Measurements from ENCODE around the gene TMEM232.

Gene TMEM232

DNA sequence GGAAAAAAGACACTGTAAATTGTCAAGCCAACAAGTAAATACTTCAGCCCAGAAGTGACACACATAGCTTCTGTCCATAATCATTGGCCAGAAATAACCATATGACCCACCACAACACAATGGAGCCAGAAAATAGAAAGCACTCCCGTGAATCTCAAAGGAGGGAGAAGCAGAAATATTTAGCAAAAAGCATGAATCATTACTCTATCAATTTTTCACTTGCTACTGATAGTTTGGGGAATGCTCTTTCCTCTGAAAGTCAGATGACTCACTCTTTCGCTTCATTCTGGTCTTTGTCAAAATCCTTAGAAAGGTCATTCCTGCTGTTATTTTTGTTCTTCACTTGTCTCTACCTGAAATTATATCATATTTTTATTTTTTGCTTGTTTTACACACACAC lies 312.6 kb downstream of the TMEM232 start:
- in situ Hi-C loops (cut with HindIII; ENCODE audit: low sequenced_read_pairs), result no loop called here

DNA sequence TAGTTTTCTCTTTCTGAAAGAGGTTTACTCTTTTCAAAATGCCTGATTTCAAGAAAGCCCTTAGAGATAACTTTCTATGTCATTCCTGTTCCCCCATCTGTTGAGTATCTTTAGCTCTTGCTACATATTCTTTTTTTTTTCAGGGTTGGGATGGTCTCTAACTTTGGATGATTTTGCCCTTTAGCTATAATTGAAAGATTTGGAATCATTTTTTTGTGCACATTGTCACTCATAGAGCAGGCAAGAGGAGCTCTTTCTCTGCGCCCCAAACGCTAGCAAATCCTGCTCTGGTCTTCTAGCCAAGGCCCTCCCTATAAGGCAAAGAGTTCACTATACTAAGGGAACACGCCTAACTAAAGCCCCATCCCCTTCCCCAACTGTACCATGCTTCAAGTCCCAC lies 316.9 kb downstream of the TMEM232 start:
- in situ Hi-C loops (cut with HindIII; ENCODE audit: low sequenced_read_pairs), result no loop called here

DNA sequence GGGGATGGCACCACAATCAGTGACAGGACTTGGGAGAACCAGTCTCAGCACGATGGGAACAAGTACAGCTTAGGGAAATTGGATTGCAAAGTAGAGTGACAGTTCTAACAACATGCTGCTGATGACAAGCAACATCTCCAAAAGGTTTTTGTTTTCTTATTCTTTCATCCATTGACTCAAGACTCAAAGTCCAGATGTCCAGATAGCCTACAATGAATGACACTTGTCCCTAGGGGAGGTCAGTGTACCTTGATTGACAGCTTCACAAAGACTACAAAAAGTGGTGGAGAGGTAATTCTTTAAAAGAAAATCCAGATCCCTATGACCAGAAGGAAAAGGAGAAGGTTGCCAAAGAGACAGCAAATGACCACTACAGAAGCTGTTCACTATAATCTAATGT lies 323.9 kb downstream of the TMEM232 start:
- in situ Hi-C loops (cut with HindIII; ENCODE audit: low sequenced_read_pairs), result loop anchor here (5.0 kb wide), 1 partner anchor 60 kb away; no protein-coding TSS in a partner anchor

DNA sequence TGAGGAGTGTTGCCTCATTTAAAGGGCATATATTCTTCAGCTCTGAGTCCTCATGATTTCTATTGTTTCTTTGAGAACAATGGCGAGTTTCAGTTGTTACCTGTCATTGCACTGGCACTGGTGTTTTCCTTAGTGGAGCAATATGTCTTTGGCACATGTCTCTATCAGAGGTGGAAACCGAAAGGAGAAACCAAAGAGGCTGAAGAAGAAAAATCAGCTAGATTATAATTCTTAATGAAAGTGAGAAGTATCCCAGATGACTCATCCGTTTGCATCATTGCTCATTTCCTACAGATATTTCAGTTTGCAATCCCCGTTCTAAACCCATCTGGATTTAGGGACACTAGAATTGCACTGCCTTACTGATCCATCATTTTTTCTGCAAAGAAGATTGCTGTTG lies 324.6 kb downstream of the TMEM232 start:
- in situ Hi-C loops (cut with HindIII; ENCODE audit: low sequenced_read_pairs), result loop anchor here (5.0 kb wide), 1 partner anchor 60 kb away; no protein-coding TSS in a partner anchor

DNA sequence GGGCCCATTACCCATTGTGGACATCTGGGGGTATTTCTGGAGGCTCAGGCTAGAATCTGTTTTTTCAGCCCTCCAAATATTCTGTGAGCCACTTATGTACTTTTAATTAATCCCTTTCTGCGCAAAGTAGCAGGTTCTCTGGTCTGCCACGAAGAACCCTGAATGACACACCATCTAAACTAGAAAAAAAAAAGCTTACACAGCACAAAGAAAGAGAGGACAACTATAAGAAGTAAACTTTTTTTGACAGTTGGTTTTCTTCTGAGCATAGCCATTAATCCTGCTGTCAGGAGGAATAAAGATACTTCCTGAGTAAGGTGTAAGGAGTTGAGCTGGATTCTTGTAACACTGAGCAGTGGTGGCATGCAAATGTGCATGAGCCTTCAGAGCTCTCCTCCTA lies 327.5 kb downstream of the TMEM232 start:
- in situ Hi-C loops (cut with HindIII; ENCODE audit: low sequenced_read_pairs), result no loop called here

DNA sequence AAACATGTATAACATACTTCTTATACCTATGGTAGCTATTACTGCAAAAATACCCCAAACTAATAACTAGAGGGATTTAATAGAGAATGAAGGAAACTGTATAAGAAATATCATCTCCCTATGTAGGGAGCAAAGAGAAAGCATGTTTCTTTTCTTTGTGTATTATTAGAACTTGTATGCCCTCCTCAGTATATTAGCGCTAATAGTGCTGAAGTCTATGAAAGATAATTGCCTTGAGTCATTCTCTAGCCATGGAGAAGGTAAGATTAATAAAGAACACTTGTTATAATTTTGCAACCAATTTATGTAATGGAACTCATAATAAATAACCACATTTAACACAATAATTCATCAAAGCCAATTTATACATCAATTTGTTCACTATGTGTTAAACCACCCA lies 329.2 kb downstream of the TMEM232 start:
- in situ Hi-C loops (cut with HindIII; ENCODE audit: low sequenced_read_pairs), result no loop called here

DNA sequence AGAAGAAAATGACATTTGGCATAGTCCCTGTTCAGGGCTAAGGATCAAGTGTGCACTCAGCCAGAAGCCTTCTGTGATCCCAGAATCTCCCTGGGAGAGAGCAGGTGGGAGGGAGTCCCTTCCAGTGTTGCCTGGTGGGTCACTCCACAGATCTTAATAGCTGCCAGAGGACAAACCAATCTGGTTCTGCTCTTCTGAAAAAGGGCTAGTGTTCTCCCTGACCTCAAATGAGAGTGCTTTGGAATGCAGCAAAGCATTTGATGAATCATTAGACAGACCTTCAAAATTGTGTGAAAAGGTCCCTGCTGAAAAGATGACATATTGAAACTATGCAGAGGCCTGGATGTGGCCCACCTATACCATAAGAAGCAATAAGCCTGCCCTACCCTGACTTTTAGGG lies 339.7 kb downstream of the TMEM232 start:
- in situ Hi-C loops (cut with HindIII; ENCODE audit: low sequenced_read_pairs), result no loop called here

DNA sequence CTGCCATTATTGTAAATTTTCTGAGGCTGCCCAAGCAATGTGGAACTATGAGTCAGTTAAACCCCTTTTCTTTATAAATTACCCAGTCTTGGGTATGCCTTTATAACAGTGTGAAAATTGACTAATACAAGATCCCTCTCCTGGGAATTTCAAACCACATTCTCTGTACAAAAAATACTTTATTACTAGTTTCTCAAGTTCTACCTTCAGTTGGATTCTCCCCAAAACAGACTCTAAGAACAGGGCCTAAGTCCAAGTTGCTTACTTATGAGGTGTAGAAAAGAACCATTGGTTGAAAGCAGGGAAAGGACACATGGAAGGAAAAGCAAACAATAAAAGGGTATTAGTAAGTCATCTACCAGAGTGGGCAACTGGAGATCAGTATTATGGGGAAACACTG lies 343.2 kb downstream of the TMEM232 start:
- in situ Hi-C loops (cut with HindIII; ENCODE audit: low sequenced_read_pairs), result no loop called here

DNA sequence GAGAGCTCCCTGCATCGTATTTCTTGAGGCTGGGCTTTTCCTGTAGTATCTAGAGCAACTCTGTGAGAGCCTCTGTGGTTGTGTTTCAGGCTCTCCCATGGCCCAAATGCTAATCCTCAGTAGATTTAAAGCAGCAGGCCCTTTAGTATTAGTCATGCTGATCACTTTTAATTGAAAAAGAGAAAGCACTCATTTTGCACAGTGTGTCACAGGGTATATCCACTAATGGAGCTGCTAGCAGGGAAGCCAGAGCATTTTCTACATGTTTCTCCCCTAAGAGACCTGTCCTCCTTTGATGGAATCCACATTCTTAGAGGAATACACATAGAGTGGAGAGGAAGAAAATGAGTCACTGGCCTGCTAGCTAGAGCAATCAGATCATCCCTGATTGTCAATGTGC lies 348.5 kb downstream of the TMEM232 start:
- in situ Hi-C loops (cut with HindIII; ENCODE audit: low sequenced_read_pairs), result no loop called here

DNA sequence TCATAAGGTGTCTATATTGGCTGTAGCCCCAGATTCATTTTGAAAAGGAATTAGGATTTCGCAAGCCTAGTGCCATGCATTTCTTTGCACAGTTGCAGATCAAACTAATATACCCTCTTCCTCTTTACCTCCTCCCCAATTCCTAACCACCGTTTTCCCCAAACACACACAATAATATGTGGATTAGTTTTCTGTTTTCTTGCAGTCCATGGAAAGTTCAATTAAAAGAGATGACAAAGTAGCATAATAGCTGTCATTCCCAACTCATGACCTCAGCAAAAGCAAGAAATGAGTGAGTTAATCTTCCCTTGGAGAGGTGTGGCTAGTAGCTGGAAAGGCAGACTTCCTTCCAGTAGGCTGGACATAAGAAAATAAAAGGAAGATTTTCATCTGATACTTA lies 349.1 kb downstream of the TMEM232 start:
- in situ Hi-C loops (cut with HindIII; ENCODE audit: low sequenced_read_pairs), result no loop called here

DNA sequence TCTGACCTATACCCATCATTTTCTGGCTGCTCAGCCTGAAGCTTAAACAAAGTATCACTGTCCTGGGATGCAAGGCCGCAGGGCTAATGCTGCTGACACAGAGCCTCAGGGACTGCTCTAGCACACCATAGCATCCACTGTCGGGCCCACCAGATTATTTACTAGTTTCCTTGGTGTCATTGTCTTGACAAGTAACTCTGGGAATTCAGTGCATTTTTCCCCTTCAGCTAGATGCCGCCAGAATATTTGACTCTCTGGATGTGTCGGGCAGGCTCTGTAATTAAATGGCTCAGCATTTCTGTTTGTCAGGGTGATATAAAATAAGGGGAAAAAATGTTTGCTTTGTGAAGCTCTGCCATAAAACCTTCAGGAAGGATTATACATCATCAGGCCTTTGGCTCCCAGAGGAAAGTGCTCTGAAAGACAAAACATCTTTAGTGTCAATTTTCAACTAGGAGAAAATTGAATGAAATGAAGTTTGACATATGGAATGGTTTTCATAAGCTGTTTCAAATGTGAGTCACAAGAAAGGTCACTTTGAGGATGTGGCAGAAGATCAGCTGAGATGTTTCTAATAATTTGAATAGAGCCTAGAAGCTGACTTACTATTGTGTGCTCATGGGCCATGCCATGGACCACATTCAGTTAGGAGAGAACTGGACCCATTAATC lies 350.1 kb downstream of the TMEM232 start:
- in situ Hi-C loops (cut with HindIII; ENCODE audit: low sequenced_read_pairs), result no loop called here

DNA sequence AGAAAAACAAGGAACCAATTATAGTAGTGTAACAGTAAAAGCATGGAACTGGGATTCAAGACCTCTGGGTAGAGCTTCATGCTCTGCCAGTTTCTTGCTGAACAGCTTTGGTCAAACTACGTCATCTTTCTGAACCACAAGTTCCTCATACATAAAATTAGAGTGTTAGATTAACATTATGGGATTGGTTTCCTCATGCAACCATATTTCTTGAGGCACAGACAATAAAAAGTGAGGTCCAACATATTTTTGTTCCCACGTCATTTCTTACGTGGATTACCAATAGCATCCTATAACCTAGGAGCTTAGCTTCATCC lies 354.8 kb downstream of the TMEM232 start:
- in situ Hi-C loops (cut with HindIII; ENCODE audit: low sequenced_read_pairs), result no loop called here

DNA sequence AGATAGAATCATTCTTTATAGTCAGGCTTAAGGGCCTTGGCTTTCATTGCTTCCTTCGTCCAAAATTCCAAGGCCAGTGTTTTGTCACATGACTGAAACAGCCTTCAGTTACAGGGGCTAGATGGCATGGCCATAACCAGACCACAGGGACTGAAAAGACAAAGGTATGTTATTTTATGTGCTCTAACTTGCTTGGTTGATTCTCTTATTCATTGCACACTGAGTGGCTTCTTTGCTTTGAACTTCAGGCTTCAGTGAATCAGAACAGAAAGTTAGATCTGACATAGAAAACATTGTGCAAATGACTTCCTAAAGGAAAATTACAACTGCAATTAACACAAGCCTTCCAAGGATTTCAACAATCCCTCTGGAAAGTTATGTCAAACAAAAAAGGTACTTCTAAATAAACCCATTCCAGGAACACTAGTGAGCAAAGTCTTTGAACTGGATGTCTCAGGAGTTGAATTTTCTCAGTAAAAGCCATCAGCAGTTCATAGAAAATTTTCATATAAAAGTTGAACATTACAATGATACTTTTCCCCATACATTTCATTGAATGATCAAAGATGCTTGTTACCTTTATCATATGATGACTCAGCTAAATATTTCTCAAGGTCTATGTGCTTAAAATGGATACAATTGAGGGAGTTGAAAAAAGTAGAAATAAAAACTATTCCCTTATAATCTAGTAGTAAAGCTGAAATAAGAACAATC lies 355.3 kb downstream of the TMEM232 start:
- in situ Hi-C loops (cut with HindIII; ENCODE audit: low sequenced_read_pairs), result no loop called here

Measured in endothelial cell of hepatic sinusoid (primary cell).